ENCODE data around the gene SIPA1L3. TPM values are rescaled to one million over a fixed set of nuclear protein-coding genes. Genes with fewer than 3 reads are reported as not detected.

The SIPA1L3 gene
- total RNA-seq, 1 donor from 2014 or later = 26.9 TPM

- no peak overlapping the region for H3K9ac ChIP-seq (ENCODE audit: low read length)
- H2AFZ ChIP-seq (ENCODE audit: low read depth, low read length) = no peak overlapping the region
- H3K4me1 ChIP-seq (ENCODE audit: insufficient read depth, low read length) = no peaks in the 10 kb centered on the region
- FAIRE-seq (no peak), DNase-seq (ENCODE audit: low read depth) (no peak)
- H3K9me3 ChIP-seq (ENCODE audit: insufficient read depth, low read depth, low read length) = peaks cover 10% of the 10 kb centered on the region
- H3K27ac ChIP-seq (ENCODE audit: low read depth, low read length) = no peak overlapping the region
- no peak overlapping the region for H3K4me3 Mint-ChIP-seq (ENCODE audit: unreplicated experiment)
- no peak overlapping the region for H3K4me3 ChIP-seq (ENCODE audit: insufficient read depth, low read depth, low read length)
- peaks cover 20% of the 10 kb centered on the region for H3K9me3 Mint-ChIP-seq (ENCODE audit: unreplicated experiment)
- H3K4me1 Mint-ChIP-seq (ENCODE audit: low read depth, unreplicated experiment) = no peaks in the 10 kb centered on the region
- no peaks in the 10 kb centered on the region for H3K79me2 ChIP-seq (ENCODE audit: insufficient read depth, low read length)
- no peak for TF ChIP-seq EZH2 (IDR thresholded peaks at IDR 0.05; ENCODE audit: insufficient read depth, low read length)
- TF ChIP-seq, protein P1, sequence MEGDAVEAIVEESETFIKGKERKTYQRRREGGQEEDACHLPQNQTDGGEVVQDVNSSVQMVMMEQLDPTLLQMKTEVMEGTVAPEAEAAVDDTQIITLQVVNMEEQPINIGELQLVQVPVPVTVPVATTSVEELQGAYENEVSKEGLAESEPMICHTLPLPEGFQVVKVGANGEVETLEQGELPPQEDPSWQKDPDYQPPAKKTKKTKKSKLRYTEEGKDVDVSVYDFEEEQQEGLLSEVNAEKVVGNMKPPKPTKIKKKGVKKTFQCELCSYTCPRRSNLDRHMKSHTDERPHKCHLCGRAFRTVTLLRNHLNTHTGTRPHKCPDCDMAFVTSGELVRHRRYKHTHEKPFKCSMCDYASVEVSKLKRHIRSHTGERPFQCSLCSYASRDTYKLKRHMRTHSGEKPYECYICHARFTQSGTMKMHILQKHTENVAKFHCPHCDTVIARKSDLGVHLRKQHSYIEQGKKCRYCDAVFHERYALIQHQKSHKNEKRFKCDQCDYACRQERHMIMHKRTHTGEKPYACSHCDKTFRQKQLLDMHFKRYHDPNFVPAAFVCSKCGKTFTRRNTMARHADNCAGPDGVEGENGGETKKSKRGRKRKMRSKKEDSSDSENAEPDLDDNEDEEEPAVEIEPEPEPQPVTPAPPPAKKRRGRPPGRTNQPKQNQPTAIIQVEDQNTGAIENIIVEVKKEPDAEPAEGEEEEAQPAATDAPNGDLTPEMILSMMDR (IDR thresholded peaks at IDR 0.05; ENCODE audit: insufficient read depth, low read depth, low read length) = no peak
- H3K36me3 Mint-ChIP-seq (ENCODE audit: low read depth, unreplicated experiment) = no peaks in the 10 kb centered on the region
- peaks cover 7% of the 10 kb centered on the region for H3K27me3 Mint-ChIP-seq (ENCODE audit: low read depth, unreplicated experiment)
- H3K27me3 ChIP-seq (ENCODE audit: insufficient read depth, low read length) = peaks cover 21% of the 10 kb centered on the region
- H3K36me3 ChIP-seq (ENCODE audit: insufficient read depth, low read length) = no peaks in the 10 kb centered on the region
- H3K27ac Mint-ChIP-seq (ENCODE audit: unreplicated experiment) = no peak overlapping the region
- H4K20me1 ChIP-seq (ENCODE audit: insufficient read depth, low read length) = no peaks in the 10 kb centered on the region
- no peak overlapping the region for H3K4me2 ChIP-seq (ENCODE audit: low read length)
These were observed 21.6 kb upstream of the SIPA1L3 start for GRCh38 chr19:37885392-37885791.

- H3K4me1 ChIP-seq (ENCODE audit: insufficient read depth, low read length) = no peaks in the 10 kb centered on the region
- H3K36me3 Mint-ChIP-seq (ENCODE audit: low read depth, unreplicated experiment) = no peaks in the 10 kb centered on the region
- H3K9me3 ChIP-seq (ENCODE audit: insufficient read depth, low read depth, low read length) = peaks cover 10% of the 10 kb centered on the region
- TF ChIP-seq EZH2 (IDR thresholded peaks at IDR 0.05; ENCODE audit: insufficient read depth, low read length) = no peak
- TF ChIP-seq, protein P1 (IDR thresholded peaks at IDR 0.05; ENCODE audit: insufficient read depth, low read depth, low read length) = no peak
- H3K9me3 Mint-ChIP-seq (ENCODE audit: unreplicated experiment) = peaks cover 20% of the 10 kb centered on the region
- H3K27ac ChIP-seq (ENCODE audit: low read depth, low read length) = no peak overlapping the region
- H3K27ac Mint-ChIP-seq (ENCODE audit: unreplicated experiment) = no peak overlapping the region
- FAIRE-seq (no peak), DNase-seq (ENCODE audit: low read depth) (no peak)
- no peak overlapping the region for H3K4me3 ChIP-seq (ENCODE audit: insufficient read depth, low read depth, low read length)
- H3K4me1 Mint-ChIP-seq (ENCODE audit: low read depth, unreplicated experiment) = no peaks in the 10 kb centered on the region
- H3K27me3 Mint-ChIP-seq (ENCODE audit: low read depth, unreplicated experiment) = peaks cover 7% of the 10 kb centered on the region
- no peak overlapping the region for H3K4me2 ChIP-seq (ENCODE audit: low read length)
- no peaks in the 10 kb centered on the region for H4K20me1 ChIP-seq (ENCODE audit: insufficient read depth, low read length)
- H3K4me3 Mint-ChIP-seq (ENCODE audit: unreplicated experiment) = no peak overlapping the region
- H3K27me3 ChIP-seq (ENCODE audit: insufficient read depth, low read length) = peaks cover 21% of the 10 kb centered on the region
- no peaks in the 10 kb centered on the region for H3K36me3 ChIP-seq (ENCODE audit: insufficient read depth, low read length)
- H3K79me2 ChIP-seq (ENCODE audit: insufficient read depth, low read length) = no peaks in the 10 kb centered on the region
- no peak overlapping the region for H2AFZ ChIP-seq (ENCODE audit: low read depth, low read length)
- H3K9ac ChIP-seq (ENCODE audit: low read length) = no peak overlapping the region
These were observed 20.4 kb upstream of the SIPA1L3 start for GRCh38 chr19:37886571-37886970.

DNA sequence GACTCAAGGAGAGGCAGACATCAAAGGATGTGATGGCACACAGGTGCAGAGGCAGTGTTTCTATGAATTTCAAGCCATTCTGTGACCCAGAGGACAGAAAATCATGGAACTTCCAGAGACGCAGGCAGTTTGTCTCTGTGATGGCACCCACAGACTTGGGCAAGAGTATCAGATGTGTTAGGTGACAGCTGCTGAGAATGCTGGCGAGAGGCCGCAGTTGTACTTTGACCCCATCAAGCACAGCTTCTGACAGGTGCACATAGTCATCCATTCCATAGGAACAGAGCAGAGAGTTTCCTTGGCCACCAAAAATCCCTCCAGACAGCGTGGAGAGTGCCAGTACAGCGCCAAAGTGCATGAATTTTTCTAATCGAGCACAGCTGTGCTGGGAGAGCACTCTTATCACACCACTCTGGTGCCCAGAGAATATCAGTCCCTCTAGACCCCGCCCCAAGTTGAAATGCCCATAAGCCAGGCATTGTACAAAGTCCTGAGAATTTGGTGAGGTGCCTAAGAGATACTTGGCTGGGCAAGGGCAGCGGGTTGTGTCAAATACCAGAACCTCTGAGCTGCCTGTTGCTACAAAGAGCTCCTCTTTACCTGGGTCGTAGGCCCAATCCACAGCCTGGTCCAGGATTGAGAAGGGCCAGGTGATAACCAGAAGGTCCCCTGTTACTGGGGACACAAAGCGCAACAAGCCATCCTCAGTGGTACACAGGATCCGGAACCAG is 13.0 kb upstream of the SIPA1L3 start:
- Histone ChIP-seq H3K27me3 (ENCODE audit: insufficient read depth, low read length) (peaks cover 9% of the 10 kb centered on the region), H3K9me3 (ENCODE audit: insufficient read depth, low read depth, low read length) (peaks cover 3% of the 10 kb centered on the region), H3K27ac (ENCODE audit: low read depth, low read length) (no peak overlapping the region), H3K4me1 (ENCODE audit: insufficient read depth, low read length) (no peaks in the 10 kb centered on the region), H2AFZ (ENCODE audit: low read depth, low read length) (no peak overlapping the region), H3K79me2 (ENCODE audit: insufficient read depth, low read length) (no peaks in the 10 kb centered on the region), H3K4me3 (ENCODE audit: insufficient read depth, low read depth, low read length) (no peak overlapping the region), H3K36me3 (ENCODE audit: insufficient read depth, low read length) (no peaks in the 10 kb centered on the region), H4K20me1 (ENCODE audit: insufficient read depth, low read length) (no peaks in the 10 kb centered on the region), H3K9ac (ENCODE audit: low read length) (no peak overlapping the region), H3K4me2 (ENCODE audit: low read length) (no peak overlapping the region)
- no peak for FAIRE-seq
- Mint-ChIP-seq H3K27me3 (ENCODE audit: low read depth, unreplicated experiment) (peaks cover 22% of the 10 kb centered on the region), H3K27ac (ENCODE audit: unreplicated experiment) (no peak overlapping the region), H3K36me3 (ENCODE audit: low read depth, unreplicated experiment) (peaks cover 5% of the 10 kb centered on the region), H3K4me1 (ENCODE audit: low read depth, unreplicated experiment) (no peaks in the 10 kb centered on the region), H3K9me3 (ENCODE audit: unreplicated experiment) (peaks cover 3% of the 10 kb centered on the region), H3K4me3 (ENCODE audit: unreplicated experiment) (no peak overlapping the region)
- TF ChIP-seq, protein P1 (IDR thresholded peaks at IDR 0.05; ENCODE audit: insufficient read depth, low read depth, low read length) = no peak
- no peak for TF ChIP-seq EZH2 (IDR thresholded peaks at IDR 0.05; ENCODE audit: insufficient read depth, low read length)
- DNase-seq (ENCODE audit: low read depth) = no peak
